Right ventricle myocardium superior (tissue), 1 donor: ENCODE measurements around the gene NCBP3. TPM values are rescaled to one million over a fixed set of nuclear protein-coding genes. Genes with fewer than 3 reads are reported as not detected.

Experiments
- ATAC-seq: fragments of 200-7000 bp; cut with Tn5 transposase; one replicate; pipeline ENCODE4 v1.9.1; 2020; ENCODE audit warnings: mild to moderate bottlenecking; ENCODE audit not compliant: poor library complexity
- DNase-seq: peaks from one replicate; pipeline ENCODE4 v3.0.0-alpha.2; 2020
- intact Hi-C: fragments of 100-400 bp; cut with DNase I; formaldehyde crosslinking; loops from one replicate; pipeline ENCODE4 v1.11.2; 2022
- total RNA-seq: library from RNA; stranded (reverse); fragmentation: NEBNext Ultra II Directional; extraction: Animal tissue kit (Norgen Biotek cat#: 25700); gene quantifications from one replicate; pipeline ENCODE4 v1.2.1, GENCODE V29; 2021
- donor health status: DM: no; HTN: yes; CAD: no; lungs with severe emphysema.

Gene NCBP3
- total RNA-seq, 1 donor from 2014 or later: 13.8 TPM

- intact Hi-C loops: no loop called here
- ATAC-seq: no peak
- no peak for DNase-seq
Measured at GRCh38 chr17:3773511-3773910, 72.5 kb downstream of the NCBP3 start.

DNA sequence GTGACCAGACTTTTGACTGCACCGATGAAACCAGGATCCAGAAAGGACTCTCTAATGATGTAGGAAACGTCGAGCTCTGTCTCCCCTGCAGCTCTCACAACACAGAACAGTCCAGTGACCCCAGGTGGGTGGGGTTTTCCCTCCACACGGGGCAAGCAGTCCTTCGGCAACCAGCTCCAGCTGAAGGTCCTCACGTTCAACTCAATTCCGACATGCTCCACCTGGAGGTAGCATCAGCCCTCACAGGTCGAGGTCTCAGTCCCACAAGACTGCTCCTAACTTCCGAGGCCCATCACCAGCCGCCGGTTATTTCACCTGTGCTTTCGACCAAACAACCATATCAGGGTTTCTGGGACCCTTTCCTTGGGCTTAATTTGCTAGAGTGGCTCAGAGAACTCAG lies 73.3 kb downstream of the NCBP3 start:
- ATAC-seq (no peak), DNase-seq (no peak)
- intact Hi-C loops: no loop called here

GRCh38 chr17:3771140-3771539 lies 74.9 kb downstream of the NCBP3 start:
- no peak for DNase-seq
- intact Hi-C loops: no loop called here
- no peak for ATAC-seq

- no peak for DNase-seq
Measured at GRCh38 chr17:3770466-3770865, 75.6 kb downstream of the NCBP3 start.

GRCh38 chr17:3768769-3769168 lies 77.3 kb downstream of the NCBP3 start:
- ATAC-seq (no peak), DNase-seq (no peak)
- intact Hi-C loops: no loop called here

More at GRCh38 chr17:3770466-3770865, 75.6 kb downstream of the NCBP3 start:
- ATAC-seq: no peak
- intact Hi-C loops: no loop called here

GRCh38 chr17:3768341-3768740 lies 77.7 kb downstream of the NCBP3 start:
- DNase-seq (no peak), ATAC-seq (no peak)
- intact Hi-C loops: no loop called here

DNA sequence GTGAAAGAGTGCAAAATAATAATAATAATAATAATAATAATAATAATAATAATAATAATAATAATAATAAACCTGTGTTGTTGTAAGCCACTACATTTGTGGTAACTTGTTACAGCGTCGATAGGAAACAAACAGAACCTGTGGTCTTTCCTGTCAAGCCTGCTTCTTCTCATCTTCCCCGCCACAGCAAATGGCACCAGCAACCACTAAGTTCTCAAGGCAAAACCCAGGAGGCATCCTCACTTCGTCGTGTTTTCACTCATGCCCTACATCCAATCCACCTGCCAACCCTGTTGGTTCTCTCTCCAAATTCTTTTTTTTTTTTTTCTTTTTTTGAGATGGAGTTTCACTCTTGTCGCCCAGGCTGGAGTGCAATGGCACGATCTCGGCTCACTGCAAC lies 79.3 kb downstream of the NCBP3 start:
- intact Hi-C loops: no loop called here
- ATAC-seq: no peak

GRCh38 chr17:3765981-3766380 lies 80.1 kb downstream of the NCBP3 start:
- no peak for DNase-seq
- ATAC-seq: no peak
- intact Hi-C loops: no loop called here

More for the DNA sequence above, 79.3 kb downstream of the NCBP3 start:
- DNase-seq: no peak

- DNase-seq (no peak), ATAC-seq (no peak)
- intact Hi-C loops: no loop called here
Measured at GRCh38 chr17:3763777-3764170, 82.3 kb downstream of the NCBP3 start.

DNA sequence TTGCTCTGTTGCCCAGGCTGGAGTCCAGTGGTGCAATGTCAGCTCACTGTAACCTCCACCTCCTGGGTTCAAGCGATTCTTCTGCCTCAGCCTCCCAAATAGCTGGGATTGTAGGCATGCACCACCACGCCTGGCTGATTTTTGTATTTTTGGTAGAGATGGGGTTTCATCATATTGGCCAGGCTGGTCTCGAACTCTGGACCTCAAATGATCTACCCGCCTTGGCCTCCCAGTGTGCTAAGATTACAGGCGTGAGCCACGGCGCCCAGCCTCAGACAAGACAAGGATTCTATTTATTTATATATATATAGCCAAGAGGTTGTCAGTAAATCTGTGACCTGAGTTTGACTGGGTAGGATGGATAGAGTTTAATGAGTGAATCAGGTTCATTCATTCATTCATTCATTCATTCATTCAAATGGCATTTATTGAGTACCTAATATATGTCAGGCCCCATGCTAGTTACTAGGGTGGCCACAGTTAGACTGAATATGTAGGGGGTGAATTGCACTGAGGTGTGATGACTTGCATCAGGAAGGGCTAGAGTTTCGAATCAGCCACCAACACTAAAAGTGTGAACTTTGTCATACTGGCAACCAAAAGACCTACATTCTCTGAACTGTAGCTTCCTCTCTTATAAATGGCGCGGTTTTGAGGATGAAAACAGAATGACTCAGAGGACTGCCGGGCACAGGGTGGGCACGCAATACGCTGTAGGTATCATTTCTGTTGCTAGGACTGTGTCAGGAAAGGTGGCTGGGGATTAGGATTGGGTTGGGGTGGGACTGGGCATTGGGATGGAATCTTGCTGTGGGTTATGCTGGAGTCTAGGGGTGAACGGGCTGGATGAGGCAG lies 82.9 kb downstream of the NCBP3 start:
- intact Hi-C loops: no loop called here
- ATAC-seq (no peak), DNase-seq (no peak)

DNA sequence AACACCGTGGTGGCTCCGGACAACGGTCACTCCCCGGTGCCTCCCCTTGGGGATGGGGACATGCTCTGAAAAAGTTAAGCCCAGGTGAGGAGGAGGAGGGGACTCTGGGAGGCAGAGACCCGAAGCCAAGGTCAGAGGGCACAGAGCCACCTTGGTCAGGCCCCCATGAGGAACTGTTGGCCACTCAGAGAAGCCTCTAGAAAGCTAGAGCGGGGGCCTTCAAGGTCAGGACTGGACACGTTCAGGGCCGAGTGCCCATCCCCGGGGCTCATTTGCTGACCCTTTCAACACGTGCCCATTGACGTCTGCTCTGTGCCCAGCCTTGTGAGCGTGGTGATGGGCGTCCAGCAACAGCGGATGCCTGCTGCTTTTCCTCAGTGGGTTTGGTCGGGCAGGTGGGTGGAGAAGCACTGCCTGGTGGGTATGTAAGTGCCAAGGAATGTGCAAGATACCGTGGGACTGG lies 84.1 kb downstream of the NCBP3 start:
- DNase-seq (no peak), ATAC-seq (no peak)
- intact Hi-C loops: no loop called here

DNA sequence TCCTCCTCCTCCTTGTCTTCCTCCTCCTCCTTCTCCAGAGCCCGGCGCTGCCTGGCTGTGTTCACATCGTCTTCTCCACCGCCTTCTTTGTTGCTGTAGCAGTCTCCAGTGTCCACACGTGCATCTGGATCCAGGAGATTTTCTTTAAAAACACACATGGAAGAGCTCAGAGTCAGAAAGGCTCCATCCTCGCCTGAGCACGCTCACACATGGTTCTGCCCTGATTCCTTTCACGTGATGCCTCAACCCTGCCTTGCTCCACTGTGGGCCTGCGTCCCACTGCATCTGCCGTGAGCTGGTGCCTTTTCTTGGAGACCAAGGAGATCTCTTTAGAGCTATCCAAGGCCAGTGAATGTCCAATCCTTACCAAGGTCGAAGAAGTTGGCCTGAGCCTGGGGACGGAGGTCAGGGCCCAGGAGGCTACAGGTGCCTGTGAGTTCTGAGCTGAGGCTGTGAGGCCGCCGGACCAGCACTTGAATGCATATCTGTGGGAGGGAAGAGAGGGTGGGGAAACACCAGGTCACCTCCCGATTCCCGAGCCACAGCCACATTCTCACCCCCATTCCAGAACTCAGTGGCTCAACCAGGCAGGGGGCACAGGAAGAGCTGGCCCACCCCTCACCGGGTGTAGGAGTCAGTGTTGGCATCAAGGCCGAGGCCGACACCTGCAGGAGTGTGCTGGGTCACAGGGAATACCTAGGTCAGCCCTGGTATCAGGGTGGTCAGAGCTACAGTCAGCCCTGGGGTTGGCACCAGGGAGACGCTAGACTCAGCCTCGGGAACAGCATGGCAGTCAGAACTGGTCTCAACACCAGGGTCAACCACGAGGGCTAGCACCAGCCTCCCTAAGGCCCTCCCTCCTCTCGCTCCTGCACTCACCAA lies 84.8 kb downstream of the NCBP3 start:
- no peak for ATAC-seq
- DNase-seq: no peak
- intact Hi-C loops: no loop called here

GRCh38 chr17:3759597-3760216 lies 86.3 kb downstream of the NCBP3 start:
- intact Hi-C loops: no loop called here
- no peak for ATAC-seq

DNA sequence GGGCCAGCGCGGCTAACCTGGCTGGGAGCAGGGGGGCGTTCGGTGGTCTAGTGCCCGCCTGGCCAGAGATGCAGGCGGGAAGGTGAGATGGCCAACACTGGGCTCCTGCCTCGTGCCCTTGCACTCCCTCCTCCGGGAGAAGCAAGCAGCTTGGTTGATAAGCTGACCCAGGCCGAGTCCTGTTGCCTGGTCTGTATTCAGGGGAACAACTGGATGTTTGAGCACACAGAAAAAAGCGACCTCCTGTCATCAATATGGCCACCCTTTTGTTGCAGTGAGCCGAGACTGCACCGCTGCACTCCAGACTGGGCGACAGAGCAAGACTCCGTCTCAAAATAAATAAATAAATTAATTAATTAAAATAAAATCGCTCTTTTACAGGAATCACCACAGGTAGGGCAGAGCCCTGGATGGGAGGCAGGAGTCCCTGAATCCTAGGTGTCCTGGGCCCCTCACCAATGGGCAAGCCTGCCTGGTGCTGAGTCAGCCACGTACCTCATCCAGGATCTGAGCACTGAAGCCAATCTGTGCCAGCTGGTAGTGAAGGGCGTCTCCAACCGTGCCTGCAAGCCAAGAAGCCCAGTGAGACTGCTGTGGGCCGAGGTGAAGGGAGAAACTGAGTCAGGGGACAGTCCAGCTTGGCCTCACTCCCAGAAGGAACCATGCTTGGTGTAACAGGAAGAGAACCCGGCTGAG lies 90.6 kb downstream of the NCBP3 start:
- intact Hi-C loops: no loop called here
- DNase-seq (no peak), ATAC-seq (no peak)

More at GRCh38 chr17:3759597-3760216, 86.3 kb downstream of the NCBP3 start:
- DNase-seq: no peak

DNA sequence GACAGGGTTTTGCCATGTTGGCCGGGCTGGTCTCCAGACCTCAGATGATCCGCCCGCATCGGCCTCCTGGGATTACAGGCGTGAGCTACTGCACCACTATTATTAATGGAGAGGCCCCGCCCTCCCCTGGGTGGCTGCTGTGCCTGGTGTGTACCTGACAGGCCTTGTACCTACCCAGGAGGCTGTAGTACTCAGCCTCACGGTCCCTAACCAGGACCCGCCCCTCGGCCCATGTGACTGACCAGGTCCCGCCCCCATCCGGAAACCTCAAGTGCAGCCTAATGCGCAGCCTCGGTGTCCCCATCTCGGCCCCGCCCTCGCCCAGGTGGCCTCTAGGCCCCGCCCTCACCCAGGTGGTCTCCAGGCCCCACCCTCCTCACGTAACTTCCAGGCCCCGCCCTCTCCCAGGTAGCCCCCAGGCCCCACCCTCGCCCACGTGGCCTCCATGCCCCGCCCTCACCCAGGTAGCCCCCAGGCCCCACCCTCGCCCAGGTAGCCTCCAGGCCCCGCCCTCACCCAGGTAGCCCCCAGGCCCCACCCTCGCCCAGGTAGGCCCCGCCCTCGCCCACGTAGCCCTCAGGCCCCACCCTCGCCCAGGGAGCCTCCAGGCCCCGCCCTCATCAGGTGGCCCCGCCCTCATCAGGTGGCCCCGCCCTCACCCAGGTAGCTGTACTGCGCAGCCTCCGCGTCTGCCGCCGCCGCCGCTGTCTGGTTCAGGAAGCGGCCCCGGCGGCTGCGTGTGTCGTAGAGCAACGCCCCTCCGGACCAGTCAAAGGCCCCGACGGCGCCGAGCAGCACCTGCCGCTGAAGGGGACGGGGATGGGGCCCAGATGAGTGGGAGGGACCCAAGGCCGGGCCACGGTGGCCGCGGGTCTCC lies 91.3 kb downstream of the NCBP3 start:
- intact Hi-C loops: no loop called here
- ATAC-seq: peak; percentile 65
- DNase-seq: peak; percentile 57

DNA sequence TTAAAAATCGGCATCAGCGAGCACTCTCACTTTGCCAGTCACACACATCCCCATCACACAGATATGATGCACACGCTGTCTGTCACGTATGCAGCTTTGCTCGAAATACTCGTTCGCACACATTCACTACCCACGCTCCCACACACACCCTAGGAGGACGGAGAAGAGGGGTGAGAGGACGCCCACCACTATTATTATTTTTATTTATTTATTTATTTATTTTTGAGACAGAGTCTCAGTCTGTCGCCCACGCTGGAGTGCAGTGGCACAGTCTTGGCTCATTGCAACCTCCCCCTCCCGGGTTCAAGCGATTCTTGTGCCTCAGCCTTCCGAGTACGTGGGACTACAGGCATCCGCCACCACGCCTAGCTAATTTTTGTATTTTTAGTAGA lies 92.0 kb downstream of the NCBP3 start:
- intact Hi-C loops: no loop called here
- ATAC-seq (no peak), DNase-seq (no peak)

GRCh38 chr17:3753624-3754023 lies 92.4 kb downstream of the NCBP3 start:
- DNase-seq: no peak
- intact Hi-C loops: no loop called here
- no peak for ATAC-seq
